ENCODE results near the gene GYS1. TPM values are rescaled to one million over a fixed set of nuclear protein-coding genes. Genes with fewer than 3 reads are reported as not detected.

The GYS1 gene
- total and polyA plus RNA-seq, 2 of the 8 experiments (the other 6 are each of a cell fraction or from before 2014, with no cell fraction given) = 30.0 to 38.7 TPM

DNA sequence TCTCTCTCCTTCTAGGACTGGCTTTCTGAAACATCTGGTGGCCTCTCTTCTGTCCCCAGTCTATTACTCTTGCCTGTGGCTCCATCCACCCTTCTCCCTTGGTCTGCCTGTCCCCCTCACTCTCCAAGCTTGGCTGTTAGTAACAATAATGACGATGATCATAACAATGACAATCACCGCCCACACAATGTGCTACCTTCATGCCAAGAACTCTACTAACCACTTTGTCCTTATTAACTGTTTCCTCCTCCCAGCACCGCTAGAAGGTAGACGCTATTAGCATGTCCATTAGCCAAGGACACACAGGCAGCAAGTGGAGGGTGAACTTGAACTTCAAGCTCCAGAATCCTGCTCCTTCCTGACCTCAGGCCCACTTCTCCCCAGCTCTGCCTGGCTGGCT lies 2.7 kb downstream of the GYS1 start (continued):
- TF ChIP-seq SRF (IDR thresholded peaks at IDR 0.05; ENCODE audit: low read depth, low read length) = no peak

All from H1 (cell line).